A549 (cell line): ENCODE results near the gene UBE4A. TPM values are rescaled to one million over a fixed set of nuclear protein-coding genes. Genes with fewer than 3 reads are reported as not detected.

Source experiments
- ATAC-seq, 2 experiments: fragments of 200-7000 bp in 1 of 2; fragments of >200 bp in 1 of 2; cut with Nextera tagmentation in 1 of 2; cut with Tn5 transposase in 1 of 2; 3 replicates each; pipeline versions ENCODE4 v1.8.0 to v1.9.1; 2018 to 2020; ENCODE audit warnings: mild to moderate bottlenecking in 1 of 2, moderate library complexity in 1 of 2
- CTCF ChIA-PET: fragments of 300-600 bp; sonication (Branson Sonifier 250); formaldehyde crosslinking; extraction: SDS; loops from one replicate; lab custom pipeline; 2021; ENCODE audit warnings: antibody characterized with exemption, inconsistent platforms; lab: Yijun Ruan, JAX
- POLR2A ChIA-PET: fragments of 350-600 bp; formaldehyde crosslinking; extraction: SDS; loops from one replicate; lab custom pipeline; 2021; ENCODE audit warnings: antibody characterized with exemption, inconsistent platforms; lab: Yijun Ruan, JAX
- DNase-seq, 2 experiments: peaks; one replicate each; pipeline versions ENCODE4 v3.0.0 to v3.0.0-alpha.2; 2011 to 2016; ENCODE audit warnings: low read depth in 1 of 2, low spot score in 1 of 2
- FAIRE-seq: peaks from 2 replicates; lab custom pipeline; 2011; peaks lifted over from hg19 to GRCh38; lab: Jason Lieb, UNC
- H3K27ac ChIP-seq, 2 experiments: fragments of >200 bp; sonication (Bioruptor Twin); formaldehyde crosslinking; 3 replicates each; pipeline ENCODE4 v1.5.1; 2016 to 2017
- H3K4me1 ChIP-seq: fragments of >200 bp; sonication (Bioruptor Twin); formaldehyde crosslinking; 3 replicates; pipeline ENCODE4 v1.6.1; 2016
- H3K4me2 ChIP-seq: fragments of >200 bp; sonication (Bioruptor Twin); formaldehyde crosslinking; 3 replicates; pipeline ENCODE4 v1.6.1; 2016
- H3K4me3 ChIP-seq: fragments of >200 bp; sonication (Bioruptor Twin); formaldehyde crosslinking; 3 replicates; pipeline ENCODE4 v1.5.1; 2016
- H3K9me3 ChIP-seq: fragments of >200 bp; sonication (Bioruptor Twin); formaldehyde crosslinking; 3 replicates; pipeline ENCODE4 v1.6.1; 2016
- E2F6 ChIP-seq: IDR thresholded peaks from 2 replicates; pipeline ENCODE4 v1.6.1; 2012; ENCODE audit warnings: low read depth, borderline replicate concordance
- EHMT2 ChIP-seq: fragments of 200-600 bp; sonication (generic); IDR thresholded peaks from 2 replicates; pipeline ENCODE4 v1.6.1; 2016; ENCODE audit warnings: antibody characterized with exemption, low read depth, mild to moderate bottlenecking, moderate library complexity
- EP300 ChIP-seq, 2 experiments: fragments of >200 bp; sonication (Bioruptor Twin); formaldehyde crosslinking; IDR thresholded peaks; 2 replicates in 1 of 2; 3 replicates in 1 of 2; pipeline ENCODE4 v1.6.1; 2016 to 2017
- FOSB ChIP-seq: fragments of 250-450 bp; sonication (Bioruptor Pico); IDR thresholded peaks from 2 replicates; pipeline ENCODE4 v1.5.0; 2020; ENCODE audit warnings: mild to moderate bottlenecking, moderate library complexity
- FOXS1 ChIP-seq: fragments of 250-450 bp; sonication (Bioruptor Pico); IDR thresholded peaks from 2 replicates; pipeline ENCODE4 v1.5.0; 2020; ENCODE audit warnings: mild to moderate bottlenecking, moderate library complexity
- HDAC2 ChIP-seq: fragments of 200-600 bp; sonication (generic); IDR thresholded peaks from 2 replicates; pipeline ENCODE4 v1.6.1; 2016
- HEYL ChIP-seq: fragments of 250-450 bp; sonication (Bioruptor Pico); IDR thresholded peaks from 2 replicates; pipeline ENCODE4 v1.8.0; 2021; ENCODE audit warnings: mild to moderate bottlenecking, moderate library complexity
- HMGXB4 ChIP-seq: fragments of 250-450 bp; sonication (Bioruptor Pico); IDR thresholded peaks from 2 replicates; pipeline ENCODE4 v1.5.0; 2021; ENCODE audit warnings: mild to moderate bottlenecking, moderate library complexity, borderline replicate concordance
- HOXB13 ChIP-seq: fragments of 250-450 bp; sonication (Bioruptor Pico); IDR thresholded peaks from 2 replicates; pipeline ENCODE4 v1.5.0; 2020; ENCODE audit warnings: low read depth, mild to moderate bottlenecking, moderate library complexity
- HOXB5 ChIP-seq: fragments of 250-450 bp; sonication (Bioruptor Pico); IDR thresholded peaks from 2 replicates; pipeline ENCODE4 v1.5.0; 2020; ENCODE audit warnings: mild to moderate bottlenecking, moderate library complexity
- JUN ChIP-seq, 2 experiments: fragments of >200 bp; sonication (Bioruptor Twin); formaldehyde crosslinking; IDR thresholded peaks; 2 replicates in 1 of 2; 3 replicates in 1 of 2; pipeline ENCODE4 v1.6.1; 2016 to 2017
- KDM5A ChIP-seq: fragments of 200-600 bp; sonication (generic); IDR thresholded peaks from 2 replicates; pipeline ENCODE4 v1.6.1; 2016; ENCODE audit warnings: antibody characterized with exemption, mild to moderate bottlenecking
- MAFK ChIP-seq: fragments of 450-650 bp; IDR thresholded peaks from 2 replicates; pipeline ENCODE4 v1.6.1; 2014; ENCODE audit not compliant: partially characterized antibody
- MYC ChIP-seq: IDR thresholded peaks from 2 replicates; pipeline ENCODE4 v1.6.1; 2012; ENCODE audit warnings: mild to moderate bottlenecking, inconsistent platforms, low read length, improper control_type of control experiment, borderline replicate concordance
- NPAS2 ChIP-seq: fragments of 250-450 bp; sonication (Bioruptor Pico); IDR thresholded peaks from 2 replicates; pipeline ENCODE4 v1.8.0; 2022; ENCODE audit warnings: mild to moderate bottlenecking, moderate library complexity, borderline replicate concordance
- NR3C1 ChIP-seq: fragments of >200 bp; sonication (Bioruptor Twin); formaldehyde crosslinking; IDR thresholded peaks from 3 replicates; pipeline ENCODE4 v1.6.1; 2017
- PHF8 ChIP-seq: fragments of 200-600 bp; sonication (generic); IDR thresholded peaks from 2 replicates; pipeline ENCODE4 v1.6.1; 2016; ENCODE audit warnings: low read depth, mild to moderate bottlenecking, antibody characterized with exemption, moderate library complexity, borderline replicate concordance
- POLR2AphosphoS2 ChIP-seq: conservative IDR thresholded peaks from 2 replicates; pipeline ENCODE4 v1.6.1; 2012; ENCODE audit warnings: low read length, improper control_type of control experiment, inconsistent platforms
- RAD21 ChIP-seq, 2 experiments: fragments of >200 bp in 1 of 2; sonication (Bioruptor Twin) in 1 of 2; formaldehyde crosslinking in 1 of 2; IDR thresholded peaks in 1 of 2; conservative IDR thresholded peaks in 1 of 2; 2 replicates in 1 of 2; 3 replicates in 1 of 2; pipeline ENCODE4 v1.6.1; 2012 to 2018; ENCODE audit warnings: inconsistent platforms in 1 of 2
- RARB ChIP-seq: fragments of 250-450 bp; sonication (Bioruptor Pico); IDR thresholded peaks from 2 replicates; pipeline ENCODE4 v1.8.0; 2021; ENCODE audit warnings: mild to moderate bottlenecking, moderate library complexity
- REST ChIP-seq: fragments of 200-600 bp; sonication (generic); IDR thresholded peaks from 2 replicates; pipeline ENCODE4 v1.6.1; 2016; ENCODE audit warnings: antibody characterized with exemption, mild to moderate bottlenecking, moderate library complexity
- ZSCAN20 ChIP-seq: fragments of 250-450 bp; sonication (Bioruptor Pico); IDR thresholded peaks from 2 replicates; pipeline ENCODE4 v1.8.0; 2022; ENCODE audit warnings: mild to moderate bottlenecking, moderate library complexity
- WGBS: methylation state at CpG from one replicate; pipeline ENCODE4 v1.1.6; 2017; ENCODE audit errors: missing lambda C conversion rate; 5-methylcytosine and 5-hydroxymethylcytosine counted together
- polyA plus RNA-seq, 4 experiments: library from polyadenylated mRNA; depleted of rRNA in 3 of 4; stranded (reverse); fragments of >200 nt; fragmentation: RNase III in 1 of 4; extraction: RNeasy Plus Mini Kit Qiagen cat#74134 plus additional on column Dnase treatment in 1 of 4; gene quantifications; 2 replicates in 3 of 4; 3 replicates in 1 of 4; pipeline ENCODE4 v1.2.3, GENCODE V29; 2011 to 2017
- TF ChIP-seq, protein P1 (sequence below): fragments of 450-650 bp; IDR thresholded peaks from 2 replicates; pipeline ENCODE4 v1.6.1; 2014; ENCODE audit warnings: antibody characterized with exemption

UBE4A gene
- polyA plus RNA-seq, 2 of the 4 experiments (the other 2 are of a cell fraction): 11.4 to 18.9 TPM

GRCh38 chr11:118310271-118310670 is 49.1 kb upstream of the UBE4A start (continued):
- TF ChIP-seq HMGXB4 (CRISPR knock-in tag): no peak
- TF ChIP-seq, protein P1, sequence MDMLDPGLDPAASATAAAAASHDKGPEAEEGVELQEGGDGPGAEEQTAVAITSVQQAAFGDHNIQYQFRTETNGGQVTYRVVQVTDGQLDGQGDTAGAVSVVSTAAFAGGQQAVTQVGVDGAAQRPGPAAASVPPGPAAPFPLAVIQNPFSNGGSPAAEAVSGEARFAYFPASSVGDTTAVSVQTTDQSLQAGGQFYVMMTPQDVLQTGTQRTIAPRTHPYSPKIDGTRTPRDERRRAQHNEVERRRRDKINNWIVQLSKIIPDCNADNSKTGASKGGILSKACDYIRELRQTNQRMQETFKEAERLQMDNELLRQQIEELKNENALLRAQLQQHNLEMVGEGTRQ: no peak
- TF ChIP-seq RAD21 (conservative IDR thresholded peaks at IDR 0.05 in 1 of 2, IDR thresholded peaks at IDR 0.05 in 1 of 2): no peak
- TF ChIP-seq, all 56 proteins: peak for 0

- Histone ChIP-seq H3K4me1 (peaks cover 6% of the 10 kb centered on the region; the same call in 1 of the 3 replicates), H3K4me3 (no peak overlapping the region), H3K4me2 (no peak overlapping the region), H3K9me3 (no peaks in the 10 kb centered on the region), H3K27ac (no peak overlapping the region)
- ATAC-seq (no peak), FAIRE-seq (no peak), DNase-seq (no peak)
- 51% methylated on average over 3 of the region's 3 CpGs for WGBS
- POLR2A ChIA-PET: no interaction called here
- CTCF ChIA-PET: interaction anchor here (0.6 to 1.2 kb wide), 3 partner anchors 15 to 140 kb away, joined by 3 read pairs; no protein-coding TSS in a partner anchor
- TF ChIP-seq POLR2AphosphoS2 (no peak), NR3C1 (no peak), FOXS1 (no peak), PHF8 (no peak)
Measured at GRCh38 chr11:118310781-118311485, 48.5 kb upstream of the UBE4A start.

DNA sequence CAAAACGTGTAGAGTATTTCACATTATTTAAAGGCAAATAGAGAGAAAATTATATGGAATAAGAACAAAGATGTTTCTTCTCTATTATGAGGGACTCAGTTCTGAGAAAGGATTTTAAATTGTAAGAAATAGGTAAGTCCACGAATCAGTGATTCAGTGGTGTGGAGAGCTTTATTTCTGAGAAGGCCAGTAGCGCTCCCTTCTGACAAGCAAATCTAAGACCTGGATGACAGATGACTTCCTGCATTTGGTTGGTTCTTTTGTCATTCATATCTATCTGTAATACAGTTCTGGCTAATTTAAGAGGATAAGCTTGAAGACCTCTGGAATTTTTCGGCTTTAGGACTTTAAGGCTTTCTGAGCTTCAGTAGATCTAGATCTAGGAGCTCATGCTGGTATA is 47.9 kb upstream of the UBE4A start:
- ChIA-PET POLR2A (no interaction called here), CTCF (interaction anchor here (0.6 to 1.2 kb wide), 4 partner anchors 16 to 140 kb away, joined by 3 read pairs; no protein-coding TSS in a partner anchor)
- FAIRE-seq: no peak
- no peak for DNase-seq
- Histone ChIP-seq H3K4me2 (no peak overlapping the region), H3K4me1 (peaks cover 6% of the 10 kb centered on the region; the same call in 1 of the 3 replicates), H3K27ac (no peak overlapping the region), H3K9me3 (no peaks in the 10 kb centered on the region), H3K4me3 (no peak overlapping the region)
- TF ChIP-seq HEYL (CRISPR knock-in tag): no peak
- TF ChIP-seq HDAC2: no peak
- TF ChIP-seq ZSCAN20: no peak
- no peak for TF ChIP-seq KDM5A
- TF ChIP-seq REST: no peak
- no peak for TF ChIP-seq RARB (CRISPR knock-in tag)
- ATAC-seq: no peak
- whole genome bisulfite sequencing: 24% methylated on average over 4 of the region's 4 CpGs

- ChIA-PET CTCF (interaction anchor here (0.8 to 1.2 kb wide), 2 partner anchors 38 to 141 kb away, joined by 3 read pairs; no protein-coding TSS in a partner anchor), POLR2A (no interaction called here)
- ATAC-seq (no peak), DNase-seq (no peak), FAIRE-seq (no peak)
- 89% methylated on average over 2 of the region's 2 CpGs for WGBS
- Histone ChIP-seq H3K4me2 (no peak overlapping the region), H3K27ac (no peak overlapping the region), H3K9me3 (no peaks in the 10 kb centered on the region), H3K4me1 (peaks cover 6% of the 10 kb centered on the region; the same call in 1 of the 3 replicates), H3K4me3 (no peak overlapping the region)
- TF ChIP-seq, protein P1: no peak
- TF ChIP-seq NPAS2 (CRISPR knock-in tag) (no peak), FOSB (no peak), MAFK (no peak), EHMT2 (no peak), HOXB5 (no peak), JUN (IDR thresholded peaks at IDR 0.05) (no peak), E2F6 (no peak), HOXB13 (CRISPR knock-in tag) (no peak), MYC (no peak), POLR2AphosphoS2 (no peak), EP300 (IDR thresholded peaks at IDR 0.05) (no peak)
Measured at GRCh38 chr11:118312328-118312727, 47.1 kb upstream of the UBE4A start.
